AG10803 (cell line): Measurements from ENCODE around the gene ZNF574.

Source experiments
- DNase-seq: peaks from one replicate; pipeline ENCODE4 v3.0.0; 2010; ENCODE audit warnings: low read depth
- H3K4me3 ChIP-seq: 2 replicates; pipeline ENCODE4 v1.5.1; 2011; ENCODE audit warnings: mild to moderate bottlenecking, low read length, control low read depth
- TF ChIP-seq, protein P1 (sequence below): conservative IDR thresholded peaks from 2 replicates; pipeline ENCODE4 v1.5.1; 2011; ENCODE audit warnings: mild to moderate bottlenecking, low read length, control low read depth, inconsistent platforms

The ZNF574 gene

GRCh38 chr19:42081584-42082203, 5.7 kb downstream of the ZNF574 start:
- TF ChIP-seq, protein P1, sequence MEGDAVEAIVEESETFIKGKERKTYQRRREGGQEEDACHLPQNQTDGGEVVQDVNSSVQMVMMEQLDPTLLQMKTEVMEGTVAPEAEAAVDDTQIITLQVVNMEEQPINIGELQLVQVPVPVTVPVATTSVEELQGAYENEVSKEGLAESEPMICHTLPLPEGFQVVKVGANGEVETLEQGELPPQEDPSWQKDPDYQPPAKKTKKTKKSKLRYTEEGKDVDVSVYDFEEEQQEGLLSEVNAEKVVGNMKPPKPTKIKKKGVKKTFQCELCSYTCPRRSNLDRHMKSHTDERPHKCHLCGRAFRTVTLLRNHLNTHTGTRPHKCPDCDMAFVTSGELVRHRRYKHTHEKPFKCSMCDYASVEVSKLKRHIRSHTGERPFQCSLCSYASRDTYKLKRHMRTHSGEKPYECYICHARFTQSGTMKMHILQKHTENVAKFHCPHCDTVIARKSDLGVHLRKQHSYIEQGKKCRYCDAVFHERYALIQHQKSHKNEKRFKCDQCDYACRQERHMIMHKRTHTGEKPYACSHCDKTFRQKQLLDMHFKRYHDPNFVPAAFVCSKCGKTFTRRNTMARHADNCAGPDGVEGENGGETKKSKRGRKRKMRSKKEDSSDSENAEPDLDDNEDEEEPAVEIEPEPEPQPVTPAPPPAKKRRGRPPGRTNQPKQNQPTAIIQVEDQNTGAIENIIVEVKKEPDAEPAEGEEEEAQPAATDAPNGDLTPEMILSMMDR = peak; percentile 76
- DNase-seq = peak; percentile 64
- no peak overlapping the region for H3K4me3 ChIP-seq

DNA sequence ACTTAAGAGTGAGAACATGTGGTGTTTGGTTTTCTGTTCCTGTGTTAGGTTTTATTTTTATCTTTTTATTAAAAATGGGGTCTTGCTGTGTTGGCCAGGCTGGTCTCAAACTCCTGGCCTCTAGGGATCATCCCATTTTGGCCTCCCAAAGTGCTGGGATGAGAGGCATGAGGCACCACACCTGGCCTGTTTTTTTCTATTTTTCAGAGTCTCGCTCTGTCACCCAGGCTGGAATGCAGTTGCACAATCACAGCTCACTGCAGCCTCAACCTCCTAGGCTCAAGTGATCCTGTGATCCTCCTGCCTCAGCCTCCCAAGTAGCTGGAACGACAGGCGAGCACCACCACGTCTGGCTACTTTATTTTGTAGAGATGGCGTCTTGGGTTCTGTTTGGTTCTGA, 7.6 kb downstream of the ZNF574 start:
- H3K4me3 ChIP-seq = no peak overlapping the region
- DNase-seq = no peak
- TF ChIP-seq, protein P1 = no peak

DNA sequence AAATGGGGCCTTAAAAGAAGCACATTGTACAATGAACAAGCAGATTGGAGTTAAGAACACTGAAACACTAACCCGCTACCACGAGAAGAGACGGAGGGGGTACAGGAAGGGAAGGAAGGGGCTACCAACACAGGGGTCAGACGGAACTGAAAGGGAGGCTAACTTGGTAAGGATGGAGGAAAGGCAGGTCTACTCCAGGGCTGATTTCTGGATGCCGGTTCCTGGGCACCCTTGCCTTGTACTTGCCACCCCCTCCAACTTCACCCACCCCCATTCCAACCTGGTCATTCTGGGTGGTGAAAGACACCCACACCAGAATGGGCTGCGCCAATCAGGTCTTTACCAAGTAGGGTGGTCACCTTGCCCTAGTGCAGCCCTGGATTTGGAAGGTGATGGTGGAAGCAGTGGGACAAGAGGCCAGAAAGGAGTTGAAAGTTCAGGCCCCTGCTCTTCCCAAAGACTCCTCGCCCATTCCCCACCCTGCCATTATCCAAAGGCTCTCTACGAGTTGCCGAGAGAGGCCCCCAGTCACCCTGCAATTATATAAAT, 10.3 kb downstream of the ZNF574 start:
- no peak for DNase-seq
- no peak overlapping the region for H3K4me3 ChIP-seq
- TF ChIP-seq, protein P1 = no peak

- DNase-seq = no peak
These were observed 11.0 kb downstream of the ZNF574 start for GRCh38 chr19:42086770-42087550.

GRCh38 chr19:42088471-42089190, 12.7 kb downstream of the ZNF574 start:
- TF ChIP-seq, protein P1 = no peak
- DNase-seq = peak; percentile 74
- H3K4me3 ChIP-seq = no peak overlapping the region

More at GRCh38 chr19:42086770-42087550, 11.0 kb downstream of the ZNF574 start:
- no peak overlapping the region for H3K4me3 ChIP-seq
- TF ChIP-seq, protein P1 = no peak

DNA sequence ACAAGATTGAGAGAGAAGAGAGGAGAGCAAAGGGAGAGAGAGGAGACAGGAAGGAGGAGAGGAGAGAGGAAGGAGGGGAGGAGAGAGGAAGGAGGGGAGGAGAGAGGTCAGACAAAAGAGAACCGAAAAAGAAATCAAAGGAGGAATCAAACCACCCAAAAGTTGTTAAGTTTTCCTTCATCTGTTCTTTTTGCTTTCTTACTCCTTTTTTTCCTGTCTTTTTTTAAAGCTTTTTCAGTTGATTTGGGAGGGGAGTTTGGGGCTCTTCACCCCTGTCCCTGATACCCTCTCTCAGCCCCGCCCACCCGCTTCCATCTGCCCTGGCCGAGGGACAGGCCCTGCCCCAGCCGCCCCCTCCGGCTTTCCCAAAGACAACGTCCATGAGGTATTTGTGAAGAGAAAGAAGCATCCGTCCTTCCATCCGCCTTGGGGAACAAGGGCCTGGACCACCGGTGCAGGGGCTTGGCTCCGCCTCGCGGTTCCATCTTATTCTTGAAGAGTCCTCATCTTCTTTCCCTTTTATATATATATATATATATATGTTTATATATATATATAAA, 13.3 kb downstream of the ZNF574 start:
- TF ChIP-seq, protein P1 = no peak
- H3K4me3 ChIP-seq = no peak overlapping the region
- no peak for DNase-seq
